Skeletal muscle satellite cell (primary cell): ENCODE measurements around the gene CUL9.
A peak's percentile ranks its signal among the peaks of the same experiment; 100 is the strongest.

Source experiments
- H3K27me3 ChIP-seq: 2 replicates; pipeline ENCODE4 v1.7.0; 2013; ENCODE audit warnings: low read length; ENCODE audit not compliant: control insufficient read depth, insufficient read depth
- H3K36me3 ChIP-seq: 2 replicates; pipeline ENCODE4 v1.7.0; 2013; ENCODE audit warnings: mild to moderate bottlenecking, control low read depth, low read length; ENCODE audit not compliant: insufficient read depth
- H3K4me1 ChIP-seq: 2 replicates; pipeline ENCODE4 v1.7.0; 2013; ENCODE audit warnings: low read length; ENCODE audit not compliant: control insufficient read depth, insufficient read depth
- H3K4me2 ChIP-seq: 2 replicates; pipeline ENCODE4 v1.7.0; 2013; ENCODE audit warnings: mild to moderate bottlenecking, low read length
- H3K4me3 ChIP-seq: 2 replicates; pipeline ENCODE4 v1.7.0; 2013; ENCODE audit warnings: low read length
- H3K9ac ChIP-seq: 2 replicates; pipeline ENCODE4 v1.7.0; 2013; ENCODE audit warnings: mild to moderate bottlenecking, low read depth, low read length, moderate library complexity
- H3K9me3 ChIP-seq: replicated peaks from 2 replicates; pipeline ENCODE4 v1.7.0; 2013; ENCODE audit warnings: mild to moderate bottlenecking, control low read depth, low read length

CUL9 gene

GRCh38 chr6:43175676-43176422 lies 6.1 kb upstream of the CUL9 start:
- Histone ChIP-seq H3K4me1 (peaks cover 29% of the 10 kb centered on the region), H3K4me3 (no peak overlapping the region), H3K36me3 (peaks cover 44% of the 10 kb centered on the region), H3K9me3 (no peaks in the 10 kb centered on the region), H3K9ac (peak overlapping the region; percentile 94), H3K27me3 (no peaks in the 10 kb centered on the region), H3K4me2 (no peak overlapping the region)

- no peak overlapping the region for H3K4me3 ChIP-seq
- no peaks in the 10 kb centered on the region for H3K27me3 ChIP-seq
- peaks cover 33% of the 10 kb centered on the region for H3K4me1 ChIP-seq
- no peak overlapping the region for H3K4me2 ChIP-seq
- peaks cover 44% of the 10 kb centered on the region for H3K36me3 ChIP-seq
- H3K9ac ChIP-seq: no peak overlapping the region
- H3K9me3 ChIP-seq: no peaks in the 10 kb centered on the region
Observed at GRCh38 chr6:43176423-43176786, 5.6 kb upstream of the CUL9 start.

GRCh38 chr6:43178150-43178549 lies 3.8 kb upstream of the CUL9 start:
- peaks cover 44% of the 10 kb centered on the region for H3K36me3 ChIP-seq
- H3K27me3 ChIP-seq: no peaks in the 10 kb centered on the region
- no peak overlapping the region for H3K9ac ChIP-seq
- no peak overlapping the region for H3K4me2 ChIP-seq
- H3K4me1 ChIP-seq: peaks cover 45% of the 10 kb centered on the region
- no peak overlapping the region for H3K4me3 ChIP-seq
- H3K9me3 ChIP-seq: no peaks in the 10 kb centered on the region

GRCh38 chr6:43178951-43179830 lies 2.8 kb upstream of the CUL9 start:
- Histone ChIP-seq H3K27me3 (no peaks in the 10 kb centered on the region), H3K36me3 (peaks cover 40% of the 10 kb centered on the region), H3K9ac (no peak overlapping the region), H3K4me2 (no peak overlapping the region), H3K9me3 (no peaks in the 10 kb centered on the region), H3K4me3 (no peak overlapping the region), H3K4me1 (peaks cover 36% of the 10 kb centered on the region)

GRCh38 chr6:43180058-43180457 lies 1.9 kb upstream of the CUL9 start:
- H3K4me3 ChIP-seq: no peak overlapping the region
- peaks cover 46% of the 10 kb centered on the region for H3K36me3 ChIP-seq
- H3K9me3 ChIP-seq: no peaks in the 10 kb centered on the region
- H3K9ac ChIP-seq: no peak overlapping the region
- no peak overlapping the region for H3K4me2 ChIP-seq
- peaks cover 32% of the 10 kb centered on the region for H3K4me1 ChIP-seq
- H3K27me3 ChIP-seq: no peaks in the 10 kb centered on the region

GRCh38 chr6:43180985-43181384 lies 1.0 kb upstream of the CUL9 start:
- H3K36me3 ChIP-seq: peaks cover 44% of the 10 kb centered on the region
- no peaks in the 10 kb centered on the region for H3K27me3 ChIP-seq
- H3K4me1 ChIP-seq: peaks cover 23% of the 10 kb centered on the region
- no peak overlapping the region for H3K4me2 ChIP-seq
- H3K9me3 ChIP-seq: no peaks in the 10 kb centered on the region
- no peak overlapping the region for H3K4me3 ChIP-seq
- H3K9ac ChIP-seq: no peak overlapping the region

GRCh38 chr6:43181621-43181941 lies 415 bp upstream of the CUL9 start:
- Histone ChIP-seq H3K4me1 (peaks cover 20% of the 10 kb centered on the region), H3K4me3 (peak overlapping the region; percentile 85), H3K27me3 (no peaks in the 10 kb centered on the region), H3K9ac (peak overlapping the region; percentile 83), H3K36me3 (peaks cover 44% of the 10 kb centered on the region), H3K4me2 (peak overlapping the region; percentile 93), H3K9me3 (no peaks in the 10 kb centered on the region)

GRCh38 chr6:43183441-43183840 lies 1.4 kb downstream of the CUL9 start:
- Histone ChIP-seq H3K9ac (no peak overlapping the region), H3K27me3 (no peaks in the 10 kb centered on the region), H3K4me1 (peaks cover 20% of the 10 kb centered on the region), H3K9me3 (no peaks in the 10 kb centered on the region), H3K36me3 (peaks cover 53% of the 10 kb centered on the region), H3K4me3 (peak overlapping the region; percentile 85), H3K4me2 (peak overlapping the region; percentile 93)

GRCh38 chr6:43184268-43184985 lies 2.4 kb downstream of the CUL9 start:
- Histone ChIP-seq H3K9ac (no peak overlapping the region), H3K4me3 (no peak overlapping the region), H3K4me2 (no peak overlapping the region), H3K4me1 (peaks cover 20% of the 10 kb centered on the region), H3K36me3 (peaks cover 45% of the 10 kb centered on the region), H3K9me3 (no peaks in the 10 kb centered on the region), H3K27me3 (no peaks in the 10 kb centered on the region)

GRCh38 chr6:43185391-43185985 lies 3.5 kb downstream of the CUL9 start:
- H3K4me1 ChIP-seq: peaks cover 20% of the 10 kb centered on the region
- no peaks in the 10 kb centered on the region for H3K27me3 ChIP-seq

GRCh38 chr6:43186019-43186418 lies 4.0 kb downstream of the CUL9 start:
- no peaks in the 10 kb centered on the region for H3K9me3 ChIP-seq
- no peak overlapping the region for H3K4me3 ChIP-seq
- H3K27me3 ChIP-seq: no peaks in the 10 kb centered on the region
- H3K4me1 ChIP-seq: peaks cover 18% of the 10 kb centered on the region
- H3K4me2 ChIP-seq: no peak overlapping the region
- no peak overlapping the region for H3K9ac ChIP-seq
- H3K36me3 ChIP-seq: peaks cover 43% of the 10 kb centered on the region

More at GRCh38 chr6:43185391-43185985, 3.5 kb downstream of the CUL9 start:
- no peak overlapping the region for H3K9ac ChIP-seq
- no peak overlapping the region for H3K4me2 ChIP-seq
- H3K36me3 ChIP-seq: peaks cover 43% of the 10 kb centered on the region
- H3K9me3 ChIP-seq: no peaks in the 10 kb centered on the region
- no peak overlapping the region for H3K4me3 ChIP-seq
